GM12891 (cell line): Measurements from ENCODE around the gene CD209.

Experiments used
- PAX5 ChIP-seq: IDR thresholded peaks from 2 replicates; pipeline ENCODE4 v1.6.1; 2011; ENCODE audit warnings: low read length, moderate library complexity, mild to moderate bottlenecking; ENCODE audit not compliant: insufficient read depth, severe bottlenecking
- POLR2A ChIP-seq: IDR thresholded peaks from 2 replicates; pipeline ENCODE4 v1.6.1; 2011; ENCODE audit warnings: low read depth, low read length, control low read depth
- POLR2AphosphoS5 ChIP-seq: IDR thresholded peaks from 2 replicates; pipeline ENCODE4 v1.6.1; 2011; ENCODE audit warnings: low read depth, low read length, control low read depth
- POU2F2 ChIP-seq: IDR thresholded peaks from 2 replicates; pipeline ENCODE4 v1.6.1; 2011; ENCODE audit warnings: low read depth, mild to moderate bottlenecking, control low read depth, low read length, moderate library complexity
- TAF1 ChIP-seq: IDR thresholded peaks from 2 replicates; pipeline ENCODE4 v1.6.1; 2011; ENCODE audit warnings: low read depth, low read length, control low read depth

DNA sequence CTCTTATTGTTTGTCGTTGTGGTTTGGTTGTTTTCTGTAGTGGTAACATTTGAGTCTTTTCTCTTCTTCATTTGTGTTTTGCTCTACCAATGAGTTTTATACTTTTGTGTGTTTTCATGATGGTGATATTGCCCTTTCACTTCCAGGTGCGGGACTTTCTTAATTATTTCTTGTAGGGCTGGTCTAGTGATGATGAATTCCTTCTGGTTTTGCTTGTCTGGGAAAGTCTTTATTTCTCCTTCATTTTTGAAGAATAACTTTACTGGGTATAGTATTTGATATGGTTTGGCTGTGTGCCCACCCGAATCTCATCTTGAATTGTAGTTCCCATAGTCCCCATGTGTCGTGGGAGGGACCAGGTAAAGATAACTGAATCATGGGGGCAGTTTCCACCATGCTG is 8.9 kb upstream of the CD209 start:
- no peak for TF ChIP-seq TAF1
- no peak for TF ChIP-seq POLR2A
- no peak for TF ChIP-seq POLR2AphosphoS5
- TF ChIP-seq PAX5 = no peak
- no peak for TF ChIP-seq POU2F2
